Colon (tissue), 2 donors: ENCODE data around the gene KIF13A.
"Not testable (repeated sequence)": the region's sequence is repeated elsewhere in the genome, so short reads cannot be mapped to it uniquely, and the experiment has no call there.

ENCODE experiments used
- FAIRE-seq: peaks from 2 replicates; lab custom pipeline; 2012; peaks lifted over from hg19 to GRCh38; lab: Jason Lieb, UNC
- donor health status: control.
- donor health status: control.

KIF13A gene

DNA sequence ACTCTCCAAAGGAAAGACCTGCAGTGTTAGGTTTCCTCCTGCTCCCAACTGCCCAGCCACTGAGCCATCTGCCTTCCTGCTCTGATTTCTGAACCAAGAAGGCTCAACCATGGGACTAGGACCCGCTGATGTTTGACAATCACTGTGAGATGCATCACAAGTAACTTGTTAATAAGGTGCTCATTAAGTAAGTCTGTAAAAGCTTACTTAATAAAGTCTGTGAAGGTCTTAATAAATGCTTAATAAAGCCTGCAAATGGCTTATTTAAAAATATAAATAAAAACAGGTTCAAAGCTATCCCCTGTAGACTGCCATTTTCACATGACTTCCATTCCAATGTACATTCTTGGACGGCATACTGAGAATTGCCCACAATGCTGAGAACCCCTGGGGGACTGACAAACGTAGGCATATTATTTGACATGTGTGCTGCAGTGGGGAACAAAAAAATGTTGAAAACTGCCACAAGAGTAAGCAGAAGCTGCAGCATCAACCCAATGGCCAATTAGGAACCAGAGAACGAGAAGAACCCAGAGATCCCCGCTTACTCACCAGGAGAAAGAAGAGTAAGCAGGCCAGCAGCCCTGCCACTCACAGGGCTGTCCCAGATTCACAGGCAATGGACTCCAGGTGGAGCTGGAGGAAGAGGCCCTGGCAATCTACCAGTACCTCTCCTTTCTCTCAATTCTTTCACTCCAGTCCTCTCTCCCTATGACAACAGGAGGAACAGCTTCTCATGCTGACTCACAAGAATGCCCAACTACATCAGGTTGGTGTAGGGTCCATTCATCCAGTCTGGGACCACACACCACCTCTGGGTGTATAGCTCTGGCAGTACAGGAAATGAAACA lies 19.5 kb downstream of the KIF13A start:
- no peak for FAIRE-seq

DNA sequence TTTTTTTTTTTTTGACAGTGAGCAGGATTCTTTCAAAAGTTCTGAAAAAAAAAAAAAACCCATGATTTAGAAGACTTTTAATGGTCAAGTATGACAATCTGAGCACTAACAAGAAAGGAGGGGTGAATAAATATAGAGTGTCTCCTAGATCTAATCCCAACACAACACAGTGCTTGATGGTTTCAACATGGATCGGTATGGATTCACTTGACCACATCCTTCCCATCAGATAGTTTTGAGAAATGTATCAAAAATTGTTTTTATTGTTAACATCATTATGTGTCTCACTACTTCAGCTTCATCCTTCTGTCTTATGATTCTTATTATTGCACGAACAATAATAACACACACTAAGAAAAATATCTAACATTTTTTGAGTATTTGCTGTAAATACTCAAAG lies 21.0 kb downstream of the KIF13A start:
- FAIRE-seq, result no peak

DNA sequence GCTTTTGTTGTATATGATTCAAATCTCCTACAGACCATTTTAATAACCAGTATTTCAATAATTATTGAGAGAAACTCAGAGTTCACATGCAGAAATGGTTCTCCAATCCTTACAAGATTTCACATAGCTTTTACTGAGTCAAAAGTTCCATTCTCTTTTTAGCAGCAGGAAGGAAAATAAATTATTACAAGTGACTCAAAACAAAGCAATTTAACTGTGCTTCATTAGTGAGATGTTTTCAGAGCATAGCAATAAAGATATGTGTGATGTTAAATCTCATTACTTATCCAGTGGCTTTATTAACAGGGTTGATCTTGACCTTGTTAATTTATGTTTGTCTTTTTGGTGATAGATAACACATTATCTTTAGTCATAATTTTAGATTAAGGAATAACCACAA lies 22.0 kb downstream of the KIF13A start:
- no peak for FAIRE-seq

DNA sequence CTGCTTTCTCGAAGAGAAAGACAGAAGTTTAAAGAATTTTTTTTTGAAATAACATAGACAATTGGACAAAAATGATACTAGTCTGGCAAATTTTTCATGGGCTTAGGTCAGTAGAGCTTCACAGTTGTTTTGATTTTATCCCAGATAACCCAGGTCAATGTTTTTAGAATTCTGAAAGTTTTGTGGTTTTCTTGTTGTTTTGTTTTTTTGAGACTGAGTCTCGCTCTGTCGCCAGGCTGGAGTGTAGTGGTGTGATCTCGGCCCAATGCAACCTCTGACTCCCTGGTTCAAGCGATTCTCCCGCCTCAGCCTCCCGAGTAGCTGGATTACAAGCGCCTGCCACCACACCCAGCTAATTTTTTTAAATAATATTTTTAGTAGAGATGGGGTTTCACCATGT lies 22.8 kb downstream of the KIF13A start:
- FAIRE-seq, result no peak

GRCh38 chr6:17962436-17963031 lies 24.9 kb downstream of the KIF13A start:
- FAIRE-seq, result no peak

- no peak for FAIRE-seq
These were observed 28.1 kb downstream of the KIF13A start for GRCh38 chr6:17959302-17959701.

DNA sequence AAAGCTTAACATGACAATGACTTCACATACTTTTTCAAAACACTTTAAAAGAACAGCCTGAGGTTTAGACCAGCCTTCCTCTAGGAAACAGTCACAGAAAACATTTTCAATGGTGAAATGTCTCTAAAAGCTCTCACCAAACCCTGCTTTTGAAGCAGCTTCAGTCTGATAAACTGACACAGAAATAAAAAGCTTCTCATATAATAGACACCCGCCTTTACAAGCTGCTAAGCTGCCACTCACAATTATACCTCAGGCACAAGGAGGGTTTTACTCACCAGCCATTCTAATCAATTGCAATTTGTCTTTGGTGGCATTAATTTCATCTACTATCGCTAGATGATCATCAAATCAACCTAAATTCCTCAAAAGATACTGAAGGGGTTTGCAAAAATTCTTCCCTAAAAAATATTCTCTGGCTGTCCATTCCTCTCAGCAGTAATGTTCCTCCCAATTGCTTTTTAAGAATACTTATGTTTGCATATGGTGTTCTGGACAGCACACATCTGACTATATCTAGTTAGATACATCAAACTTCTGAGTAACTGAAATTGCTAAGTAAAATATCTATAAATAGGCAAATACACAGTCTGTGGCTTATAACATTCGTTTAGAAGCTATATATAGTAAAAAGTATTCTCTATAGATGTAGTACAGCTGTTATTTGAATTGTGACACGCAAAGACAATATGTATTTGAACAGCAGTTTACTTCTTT lies 29.4 kb downstream of the KIF13A start:
- no peak for FAIRE-seq

GRCh38 chr6:17957498-17957897 lies 29.9 kb downstream of the KIF13A start:
- no peak for FAIRE-seq

DNA sequence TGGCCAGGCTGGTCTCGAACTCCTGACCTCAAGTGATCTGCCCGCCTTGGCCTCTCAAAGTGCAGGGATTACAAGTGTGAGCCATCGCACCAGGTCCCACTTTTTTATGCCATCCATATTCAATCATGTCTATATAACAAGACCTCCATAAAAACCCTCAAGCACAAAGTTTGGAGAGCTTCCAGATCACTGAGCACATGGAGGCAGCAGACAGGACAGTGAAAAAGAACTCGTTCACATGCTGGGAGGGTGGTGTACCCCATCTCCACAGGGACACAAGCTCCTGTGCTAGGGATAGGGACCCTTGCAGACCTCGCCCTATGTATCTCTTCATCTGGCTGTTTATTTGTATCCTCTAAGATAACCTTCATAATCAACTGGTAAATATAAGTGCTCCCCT lies 30.3 kb downstream of the KIF13A start:
- FAIRE-seq, result no peak

GRCh38 chr6:17950095-17950494 lies 37.3 kb downstream of the KIF13A start:
- FAIRE-seq, result no peak

DNA sequence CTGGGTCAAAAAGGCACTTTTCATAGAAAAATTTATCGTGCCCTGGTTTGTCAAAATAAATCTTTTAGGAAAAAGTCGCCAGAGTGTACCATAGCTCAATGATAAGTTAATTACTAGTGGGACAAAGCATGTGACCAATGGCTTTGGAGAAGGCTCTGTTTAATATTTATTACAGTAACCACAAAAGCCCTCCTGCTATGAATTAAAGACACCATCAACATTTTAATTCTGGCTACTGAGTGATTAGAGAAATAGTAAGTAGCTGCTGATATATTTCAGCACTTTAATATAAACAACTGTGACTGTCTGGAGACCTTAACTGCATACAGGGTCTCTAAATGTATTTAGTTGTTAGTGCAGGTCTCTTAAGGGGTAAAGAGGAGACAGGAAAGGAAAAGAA lies 38.3 kb downstream of the KIF13A start:
- FAIRE-seq, result no peak

GRCh38 chr6:17948725-17949124 lies 38.7 kb downstream of the KIF13A start:
- no peak for FAIRE-seq

GRCh38 chr6:17947574-17947973 lies 39.9 kb downstream of the KIF13A start:
- FAIRE-seq, result not testable (repeated sequence)

- no peak for FAIRE-seq
These were observed 41.9 kb downstream of the KIF13A start for GRCh38 chr6:17945575-17945974.

DNA sequence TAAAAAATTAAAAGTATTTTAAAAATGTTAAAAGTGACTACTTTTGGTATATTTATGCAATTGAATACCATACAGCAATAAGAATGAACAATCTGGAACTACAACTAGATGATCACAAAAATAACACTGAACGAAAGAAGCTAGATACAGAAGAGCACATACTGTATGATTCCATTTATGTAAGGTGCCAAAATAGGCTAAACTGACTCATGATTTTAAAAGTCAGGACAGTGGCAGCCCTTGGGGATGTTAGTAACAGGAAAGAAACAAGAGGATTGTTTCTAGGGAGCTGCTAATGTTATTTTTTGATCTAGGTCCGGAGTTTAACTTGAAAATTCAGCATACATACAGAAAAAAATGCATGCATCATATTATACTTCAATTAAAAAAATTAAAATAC lies 42.3 kb downstream of the KIF13A start:
- FAIRE-seq, result no peak

DNA sequence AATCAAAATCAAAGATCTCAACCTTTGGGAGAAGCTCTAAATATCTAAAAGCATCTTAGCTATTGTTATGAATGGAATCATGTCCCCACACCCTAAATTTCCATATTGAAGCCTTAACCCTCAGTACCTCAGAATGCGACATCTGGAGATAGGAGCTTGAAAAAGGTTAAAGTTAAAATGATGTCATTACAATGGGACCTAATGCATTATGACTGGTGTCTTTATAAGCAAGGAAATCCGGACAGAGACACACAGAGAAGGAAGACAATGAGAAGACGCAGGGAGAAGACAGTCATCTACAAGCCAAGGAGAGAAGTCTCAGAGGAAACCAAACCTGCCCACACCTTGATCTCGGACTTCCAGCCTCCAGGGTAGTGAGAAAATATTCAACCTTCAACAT lies 46.1 kb downstream of the KIF13A start:
- FAIRE-seq, result no peak

DNA sequence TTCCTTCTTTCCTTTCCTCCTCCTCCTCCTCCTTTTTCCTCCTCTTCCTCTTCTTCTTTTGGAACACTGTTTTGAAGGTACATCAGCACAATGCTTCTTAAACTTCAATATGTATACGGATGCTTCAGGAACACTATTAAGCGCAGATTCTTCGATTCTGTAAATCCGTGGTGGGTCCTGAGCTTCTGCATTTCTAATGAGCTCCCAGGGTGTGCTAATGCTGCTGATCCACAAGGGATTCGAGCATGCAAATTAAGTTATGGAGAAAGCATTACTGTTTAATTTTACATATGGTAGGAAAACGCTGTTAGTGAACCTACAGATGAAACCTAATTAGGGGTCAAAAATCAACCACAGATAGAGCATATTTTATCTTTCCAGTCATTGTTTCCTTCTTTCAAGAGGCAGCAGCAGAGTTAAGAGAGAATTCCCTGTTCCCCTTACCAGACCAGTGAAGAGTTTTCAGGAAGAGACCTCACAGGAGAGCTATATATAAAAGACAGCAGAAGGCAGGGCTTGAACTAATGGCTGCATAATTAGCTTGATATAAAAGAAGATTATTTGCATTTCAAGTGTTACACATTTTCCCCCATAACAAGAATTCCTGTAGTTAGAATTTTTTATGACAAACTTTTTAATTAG lies 47.2 kb downstream of the KIF13A start:
- no peak for FAIRE-seq

DNA sequence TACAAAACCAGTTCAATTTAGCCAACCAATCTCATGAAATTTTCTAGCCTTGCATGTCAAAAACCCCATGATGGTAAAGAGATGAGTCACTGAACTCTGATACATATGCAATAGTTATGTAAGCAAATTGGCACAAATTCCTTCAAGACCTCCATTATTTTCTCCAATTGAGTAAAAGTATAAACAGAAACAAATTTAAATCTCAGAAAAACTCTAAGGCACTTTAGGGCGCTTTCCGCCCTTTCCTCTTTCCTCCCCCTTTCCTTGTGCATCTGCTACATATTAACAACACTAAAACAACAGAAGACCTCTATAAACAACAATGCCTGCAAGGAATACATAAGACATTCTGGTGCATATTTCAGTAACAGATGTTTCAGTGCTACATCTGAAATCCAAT lies 48.5 kb downstream of the KIF13A start:
- FAIRE-seq, result no peak

GRCh38 chr6:17935188-17936149 lies 52.0 kb downstream of the KIF13A start:
- no peak for FAIRE-seq

DNA sequence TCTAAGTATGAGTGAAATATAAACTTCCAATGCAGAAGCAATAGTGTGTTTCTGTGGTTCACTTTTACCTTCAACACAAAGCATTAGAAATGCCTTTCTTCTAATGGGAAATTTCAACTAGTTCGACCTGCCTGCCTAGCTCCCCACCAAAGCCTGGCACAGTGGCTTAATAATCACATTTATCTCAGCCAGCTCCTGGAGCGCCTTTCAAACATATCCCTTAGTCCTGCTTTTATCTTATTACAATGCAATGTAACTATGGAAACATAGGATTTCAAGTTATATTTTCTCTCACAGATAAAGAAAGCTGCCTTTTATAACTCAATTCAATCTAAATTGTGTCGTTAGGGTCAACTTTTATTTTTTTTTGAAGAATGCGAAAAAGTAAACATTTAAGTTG lies 53.7 kb downstream of the KIF13A start:
- FAIRE-seq, result no peak

- no peak for FAIRE-seq
These were observed 55.0 kb downstream of the KIF13A start for GRCh38 chr6:17932330-17932852.
